HG03439 (cell line): ENCODE results near the gene KLK2.

Source experiments
- ATAC-seq: cut with Tn5 transposase; IDR thresholded peaks from one replicate; pipeline ENCODE4 v1.9.1; 2021; ENCODE audit warnings: mild to moderate bottlenecking, moderate library complexity; ENCODE audit not compliant: unreplicated experiment

Gene KLK2

DNA sequence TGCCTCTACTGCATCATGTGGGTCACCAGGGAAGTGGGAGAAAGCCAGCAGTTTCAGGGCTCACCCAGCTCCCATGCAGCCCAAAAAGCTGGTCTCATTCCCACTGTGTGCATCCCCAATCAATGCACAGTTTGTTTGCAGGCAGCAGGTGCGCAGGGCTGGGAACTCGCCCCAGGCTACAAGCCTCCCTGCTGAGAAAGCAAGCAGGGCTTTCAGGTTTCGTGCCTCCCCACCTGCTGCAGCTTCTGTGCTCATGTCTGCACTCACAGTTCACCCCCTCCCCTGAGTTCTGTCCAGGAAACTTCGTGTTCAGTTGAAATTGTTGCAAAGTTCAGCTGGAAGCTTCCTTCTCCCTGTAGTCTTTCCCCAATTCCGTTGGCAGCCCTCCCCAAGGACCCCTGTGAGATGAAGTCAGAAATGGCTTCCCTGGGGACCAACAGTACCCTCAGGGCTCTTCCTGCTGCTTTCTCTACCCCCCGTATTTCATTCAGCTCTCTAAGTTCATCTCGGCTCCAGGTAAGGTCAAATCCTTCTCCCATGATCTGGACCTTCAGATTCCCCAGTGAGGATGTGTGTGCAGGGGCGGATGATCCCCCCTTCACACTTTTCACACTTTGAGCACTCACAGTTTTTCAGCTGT is 28.8 kb upstream of the KLK2 start:
- ATAC-seq = no peak

DNA sequence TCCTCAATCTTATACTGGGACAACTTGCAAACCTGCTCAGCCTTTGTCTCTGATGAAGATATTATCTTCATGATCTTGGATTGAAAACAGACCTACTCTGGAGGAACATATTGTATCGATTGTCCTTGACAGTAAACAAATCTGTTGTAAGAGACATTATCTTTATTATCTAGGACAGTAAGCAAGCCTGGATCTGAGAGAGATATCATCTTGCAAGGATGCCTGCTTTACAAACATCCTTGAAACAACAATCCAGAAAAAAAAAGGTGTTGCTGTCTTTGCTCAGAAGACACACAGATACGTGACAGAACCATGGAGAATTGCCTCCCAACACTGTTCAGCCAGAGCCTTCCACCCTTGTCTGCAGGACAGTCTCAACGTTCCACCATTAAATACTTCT is 22.5 kb upstream of the KLK2 start:
- ATAC-seq = no peak

DNA sequence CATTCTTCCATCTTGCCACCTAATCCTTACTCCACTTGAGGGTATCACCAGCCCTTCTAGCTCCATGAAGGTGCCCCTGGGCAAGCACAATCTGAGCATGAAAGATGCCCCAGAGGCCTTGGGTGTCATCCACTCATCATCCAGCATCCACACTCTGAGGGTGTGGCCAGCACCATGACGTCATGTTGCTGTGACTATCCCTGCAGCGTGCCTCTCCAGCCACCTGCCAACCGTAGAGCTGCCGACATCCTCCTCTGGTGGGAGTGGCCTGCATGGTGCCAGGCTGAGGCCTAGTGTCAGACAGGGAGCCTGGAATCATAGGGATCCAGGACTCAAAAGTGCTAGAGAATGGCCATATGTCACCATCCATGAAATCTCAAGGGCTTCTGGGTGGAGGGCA is 21.6 kb upstream of the KLK2 start:
- no peak for ATAC-seq

DNA sequence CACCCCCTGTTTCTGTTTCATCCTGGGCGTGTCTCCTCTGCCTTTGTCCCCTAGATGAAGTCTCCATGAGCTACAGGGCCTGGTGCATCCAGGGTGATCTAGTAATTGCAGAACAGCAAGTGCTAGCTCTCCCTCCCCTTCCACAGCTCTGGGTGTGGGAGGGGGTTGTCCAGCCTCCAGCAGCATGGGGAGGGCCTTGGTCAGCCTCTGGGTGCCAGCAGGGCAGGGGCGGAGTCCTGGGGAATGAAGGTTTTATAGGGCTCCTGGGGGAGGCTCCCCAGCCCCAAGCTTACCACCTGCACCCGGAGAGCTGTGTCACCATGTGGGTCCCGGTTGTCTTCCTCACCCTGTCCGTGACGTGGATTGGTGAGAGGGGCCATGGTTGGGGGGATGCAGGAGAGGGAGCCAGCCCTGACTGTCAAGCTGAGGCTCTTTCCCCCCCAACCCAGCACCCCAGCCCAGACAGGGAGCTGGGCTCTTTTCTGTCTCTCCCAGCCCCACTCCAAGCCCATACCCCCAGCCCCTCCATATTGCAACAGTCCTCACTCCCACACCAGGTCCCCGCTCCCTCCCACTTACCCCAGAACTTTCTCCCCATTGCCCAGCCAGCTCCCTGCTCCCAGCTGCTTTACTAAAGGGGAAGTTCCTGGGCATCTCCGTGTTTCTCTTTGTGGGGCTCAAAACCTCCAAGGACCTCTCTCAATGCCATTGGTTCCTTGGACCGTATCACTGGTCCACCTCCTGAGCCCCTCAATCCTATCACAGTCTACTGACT is 18.4 kb upstream of the KLK2 start, which contains the start of gene KLK3:
Gene KLK3, plus strand, starts transcription at position 280 of the 775 bp plus-strand sequence. Its CDS starts 41 bp downstream, at position 321.
- ATAC-seq = no peak

DNA sequence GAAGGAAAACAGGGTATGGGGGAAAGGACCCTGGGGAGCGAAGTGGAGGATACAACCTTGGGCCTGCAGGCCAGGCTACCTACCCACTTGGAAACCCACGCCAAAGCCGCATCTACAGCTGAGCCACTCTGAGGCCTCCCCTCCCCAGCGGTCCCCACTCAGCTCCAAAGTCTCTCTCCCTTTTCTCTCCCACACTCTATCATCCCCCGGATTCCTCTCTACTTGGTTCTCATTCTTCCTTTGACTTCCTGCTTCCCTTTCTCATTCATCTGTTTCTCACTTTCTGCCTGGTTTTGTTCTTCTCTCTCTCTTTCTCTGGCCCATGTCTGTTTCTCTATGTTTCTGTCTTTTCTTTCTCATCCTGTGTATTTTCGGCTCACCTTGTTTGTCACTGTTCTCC is 15.9 kb upstream of the KLK2 start:
- no peak for ATAC-seq

DNA sequence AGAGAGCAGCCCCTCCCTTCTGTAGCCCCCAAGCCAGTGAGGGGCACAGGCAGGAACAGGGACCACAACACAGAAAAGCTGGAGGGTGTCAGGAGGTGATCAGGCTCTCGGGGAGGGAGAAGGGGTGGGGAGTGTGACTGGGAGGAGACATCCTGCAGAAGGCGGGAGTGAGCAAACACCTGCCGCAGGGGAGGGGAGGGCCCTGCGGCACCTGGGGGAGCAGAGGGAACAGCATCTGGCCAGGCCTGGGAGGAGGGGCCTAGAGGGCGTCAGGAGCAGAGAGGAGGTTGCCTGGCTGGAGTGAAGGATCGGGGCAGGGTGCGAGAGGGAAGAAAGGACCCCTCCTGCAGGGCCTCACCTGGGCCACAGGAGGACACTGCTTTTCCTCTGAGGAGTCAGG is 14.4 kb upstream of the KLK2 start:
- ATAC-seq = no peak

DNA sequence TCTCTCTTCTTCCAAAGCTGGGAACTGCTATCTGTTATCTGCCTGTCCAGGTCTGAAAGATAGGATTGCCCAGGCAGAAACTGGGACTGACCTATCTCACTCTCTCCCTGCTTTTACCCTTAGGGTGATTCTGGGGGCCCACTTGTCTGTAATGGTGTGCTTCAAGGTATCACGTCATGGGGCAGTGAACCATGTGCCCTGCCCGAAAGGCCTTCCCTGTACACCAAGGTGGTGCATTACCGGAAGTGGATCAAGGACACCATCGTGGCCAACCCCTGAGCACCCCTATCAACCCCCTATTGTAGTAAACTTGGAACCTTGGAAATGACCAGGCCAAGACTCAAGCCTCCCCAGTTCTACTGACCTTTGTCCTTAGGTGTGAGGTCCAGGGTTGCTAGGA is 13.4 kb upstream of the KLK2 start:
- no peak for ATAC-seq

DNA sequence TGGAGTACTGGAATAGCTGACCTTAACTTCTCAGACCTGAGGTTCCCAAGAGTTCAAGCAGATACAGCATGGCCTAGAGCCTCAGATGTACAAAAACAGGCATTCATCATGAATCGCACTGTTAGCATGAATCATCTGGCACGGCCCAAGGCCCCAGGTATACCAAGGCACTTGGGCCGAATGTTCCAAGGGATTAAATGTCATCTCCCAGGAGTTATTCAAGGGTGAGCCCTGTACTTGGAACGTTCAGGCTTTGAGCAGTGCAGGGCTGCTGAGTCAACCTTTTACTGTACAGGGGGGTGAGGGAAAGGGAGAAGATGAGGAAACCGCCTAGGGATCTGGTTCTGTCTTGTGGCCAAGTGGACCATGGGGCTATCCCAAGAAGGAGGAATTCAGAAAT is 12.2 kb upstream of the KLK2 start:
- no peak for ATAC-seq

DNA sequence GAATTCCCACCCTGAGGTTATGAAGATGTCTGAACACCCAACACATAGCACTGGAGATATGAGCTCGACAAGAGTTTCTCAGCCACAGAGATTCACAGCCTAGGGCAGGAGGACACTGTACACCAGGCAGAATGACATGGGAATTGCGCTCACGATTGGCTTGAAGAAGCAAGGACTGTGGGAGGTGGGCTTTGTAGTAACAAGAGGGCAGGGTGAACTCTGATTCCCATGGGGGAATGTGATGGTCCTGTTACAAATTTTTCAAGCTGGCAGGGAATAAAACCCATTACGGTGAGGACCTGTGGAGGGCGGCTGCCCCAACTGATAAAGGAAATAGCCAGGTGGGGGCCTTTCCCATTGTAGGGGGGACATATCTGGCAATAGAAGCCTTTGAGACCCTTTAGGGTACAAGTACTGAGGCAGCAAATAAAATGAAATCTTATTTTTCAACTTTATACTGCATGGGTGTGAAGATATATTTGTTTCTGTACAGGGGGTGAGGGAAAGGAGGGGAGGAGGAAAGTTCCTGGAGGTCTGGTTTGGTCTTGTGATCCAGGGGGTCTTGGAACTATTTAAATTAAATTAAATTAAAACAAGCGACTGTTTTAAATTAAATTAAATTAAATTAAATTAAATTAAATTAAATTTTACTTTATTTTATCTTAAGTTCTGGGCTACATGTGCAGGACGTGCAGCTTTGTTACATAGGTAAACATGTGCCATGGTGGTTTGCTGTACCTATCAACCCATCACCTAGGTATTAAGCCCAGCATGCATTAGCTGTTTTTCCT is 11.5 kb upstream of the KLK2 start:
- no peak for ATAC-seq

DNA sequence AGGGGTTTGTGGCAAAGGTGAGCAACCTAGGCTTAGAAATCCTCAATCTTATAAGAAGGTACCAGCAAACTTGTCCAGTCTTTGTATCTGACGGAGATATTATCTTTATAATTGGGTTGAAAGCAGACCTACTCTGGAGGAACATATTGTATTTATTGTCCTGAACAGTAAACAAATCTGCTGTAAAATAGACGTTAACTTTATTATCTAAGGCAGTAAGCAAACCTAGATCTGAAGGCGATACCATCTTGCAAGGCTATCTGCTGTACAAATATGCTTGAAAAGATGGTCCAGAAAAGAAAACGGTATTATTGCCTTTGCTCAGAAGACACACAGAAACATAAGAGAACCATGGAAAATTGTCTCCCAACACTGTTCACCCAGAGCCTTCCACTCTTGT is 3.8 kb upstream of the KLK2 start:
- ATAC-seq = no peak

DNA sequence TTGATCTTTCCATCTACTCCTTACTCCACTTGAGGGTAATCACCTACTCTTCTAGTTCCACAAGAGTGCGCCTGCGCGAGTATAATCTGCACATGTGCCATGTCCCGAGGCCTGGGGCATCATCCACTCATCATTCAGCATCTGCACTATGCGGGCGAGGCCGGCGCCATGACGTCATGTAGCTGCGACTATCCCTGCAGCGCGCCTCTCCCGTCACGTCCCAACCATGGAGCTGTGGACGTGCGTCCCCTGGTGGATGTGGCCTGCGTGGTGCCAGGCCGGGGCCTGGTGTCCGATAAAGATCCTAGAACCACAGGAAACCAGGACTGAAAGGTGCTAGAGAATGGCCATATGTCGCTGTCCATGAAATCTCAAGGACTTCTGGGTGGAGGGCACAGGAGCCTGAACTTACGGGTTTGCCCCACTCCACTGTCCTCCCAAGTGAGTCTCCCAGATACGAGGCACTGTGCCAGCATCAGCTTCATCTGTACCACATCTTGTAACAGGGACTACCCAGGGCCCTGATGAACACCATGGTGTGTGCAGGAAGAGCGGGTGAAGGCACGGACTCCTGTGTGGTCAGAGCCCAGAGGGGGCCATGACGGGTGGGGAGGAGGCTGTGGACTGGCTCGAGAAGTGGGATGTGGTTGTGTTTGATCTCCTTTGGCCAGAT is 2.7 kb upstream of the KLK2 start:
- ATAC-seq = no peak

DNA sequence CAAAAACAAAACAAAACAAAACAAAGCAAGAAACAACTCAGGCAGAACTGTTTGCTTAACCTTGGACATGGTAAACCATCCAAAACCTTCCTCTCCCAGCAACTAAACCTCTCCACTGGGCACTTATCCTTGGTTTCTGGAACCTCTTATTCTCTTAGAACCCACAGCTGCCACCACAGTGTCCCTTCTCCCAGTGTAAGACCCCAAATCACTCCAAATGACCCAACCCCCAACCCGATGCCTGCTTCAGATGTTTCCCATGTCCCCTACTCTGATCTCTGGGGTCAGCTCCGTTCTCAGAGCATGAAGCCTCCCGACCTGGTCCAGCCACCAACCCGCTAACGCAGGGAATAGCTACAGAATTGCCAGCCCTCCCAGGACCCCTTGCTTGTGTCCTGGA is 972 bp downstream of the KLK2 start:
- no peak for ATAC-seq

DNA sequence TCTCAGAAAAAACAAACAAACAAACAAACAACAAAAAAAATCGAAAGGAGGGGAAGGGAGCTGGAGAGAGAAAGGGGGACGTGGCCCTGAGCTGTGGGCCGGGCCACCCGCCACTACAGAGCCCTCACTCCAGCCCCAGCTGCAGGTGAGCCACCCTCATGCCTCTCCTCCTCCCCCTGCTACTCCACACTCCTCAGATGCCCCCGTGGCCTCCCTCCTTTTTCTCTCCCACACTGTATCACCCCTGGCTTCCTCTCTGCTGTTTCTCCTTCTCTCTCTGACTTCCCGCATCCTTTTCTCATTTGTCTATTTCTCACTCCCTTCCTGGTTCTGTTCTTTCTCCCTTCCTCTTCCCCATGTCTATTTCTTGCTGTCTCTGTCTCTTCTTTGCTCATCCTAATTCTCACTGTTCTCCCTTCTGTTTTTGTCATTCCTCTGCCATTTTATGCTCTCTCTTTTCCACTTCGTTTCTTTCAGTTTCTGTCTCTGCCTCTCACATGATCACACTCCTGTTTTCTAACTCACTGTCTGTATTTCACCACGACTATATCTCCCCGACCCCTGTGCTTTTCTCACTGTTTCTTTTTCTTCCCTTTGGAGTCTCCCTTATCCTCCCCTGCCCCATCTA is 2.7 kb downstream of the KLK2 start:
- ATAC-seq = no peak

DNA sequence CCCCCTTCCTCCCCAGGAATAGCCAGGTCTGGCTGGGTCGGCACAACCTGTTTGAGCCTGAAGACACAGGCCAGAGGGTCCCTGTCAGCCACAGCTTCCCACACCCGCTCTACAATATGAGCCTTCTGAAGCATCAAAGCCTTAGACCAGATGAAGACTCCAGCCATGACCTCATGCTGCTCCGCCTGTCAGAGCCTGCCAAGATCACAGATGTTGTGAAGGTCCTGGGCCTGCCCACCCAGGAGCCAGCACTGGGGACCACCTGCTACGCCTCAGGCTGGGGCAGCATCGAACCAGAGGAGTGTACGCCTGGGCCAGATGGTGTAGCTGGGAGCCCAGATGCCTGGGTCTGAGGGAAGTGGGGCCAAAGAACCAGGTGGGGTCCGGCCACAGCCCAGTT is 3.2 kb downstream of the KLK2 start:
- ATAC-seq = no peak

DNA sequence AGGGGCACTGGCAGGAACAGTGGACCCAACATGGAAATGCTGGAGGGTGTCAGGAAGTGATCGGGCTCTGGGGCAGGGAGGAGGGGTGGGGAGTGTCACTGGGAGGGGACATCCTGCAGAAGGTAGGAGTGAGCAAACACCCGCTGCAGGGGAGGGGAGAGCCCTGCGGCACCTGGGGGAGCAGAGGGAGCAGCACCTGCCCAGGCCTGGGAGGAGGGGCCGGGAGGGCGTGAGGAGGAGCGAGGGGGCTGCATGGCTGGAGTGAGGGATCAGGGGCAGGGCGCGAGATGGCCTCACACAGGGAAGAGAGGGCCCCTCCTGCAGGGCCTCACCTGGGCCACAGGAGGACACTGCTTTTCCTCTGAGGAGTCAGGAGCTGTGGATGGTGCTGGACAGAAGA is 4.1 kb downstream of the KLK2 start:
- no peak for ATAC-seq

DNA sequence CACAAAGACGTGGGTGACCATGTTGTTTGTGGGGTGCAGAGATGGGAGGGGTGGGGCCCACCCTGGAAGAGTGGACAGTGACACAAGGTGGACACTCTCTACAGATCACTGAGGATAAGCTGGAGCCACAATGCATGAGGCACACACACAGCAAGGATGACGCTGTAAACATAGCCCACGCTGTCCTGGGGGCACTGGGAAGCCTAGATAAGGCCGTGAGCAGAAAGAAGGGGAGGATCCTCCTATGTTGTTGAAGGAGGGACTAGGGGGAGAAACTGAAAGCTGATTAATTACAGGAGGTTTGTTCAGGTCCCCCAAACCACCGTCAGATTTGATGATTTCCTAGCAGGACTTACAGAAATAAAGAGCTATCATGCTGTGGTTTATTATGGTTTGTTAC is 5.6 kb downstream of the KLK2 start:
- ATAC-seq = no peak

DNA sequence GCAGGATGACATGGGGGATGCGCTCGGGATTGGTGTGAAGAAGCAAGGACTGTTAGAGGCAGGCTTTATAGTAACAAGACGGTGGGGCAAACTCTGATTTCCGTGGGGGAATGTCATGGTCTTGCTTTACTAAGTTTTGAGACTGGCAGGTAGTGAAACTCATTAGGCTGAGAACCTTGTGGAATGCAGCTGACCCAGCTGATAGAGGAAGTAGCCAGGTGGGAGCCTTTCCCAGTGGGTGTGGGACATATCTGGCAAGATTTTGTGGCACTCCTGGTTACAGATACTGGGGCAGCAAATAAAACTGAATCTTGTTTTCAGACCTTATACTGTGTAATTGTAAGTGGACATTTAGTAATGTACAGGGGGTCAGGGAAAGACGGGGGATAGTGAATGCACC is 7.0 kb downstream of the KLK2 start:
- ATAC-seq = no peak

DNA sequence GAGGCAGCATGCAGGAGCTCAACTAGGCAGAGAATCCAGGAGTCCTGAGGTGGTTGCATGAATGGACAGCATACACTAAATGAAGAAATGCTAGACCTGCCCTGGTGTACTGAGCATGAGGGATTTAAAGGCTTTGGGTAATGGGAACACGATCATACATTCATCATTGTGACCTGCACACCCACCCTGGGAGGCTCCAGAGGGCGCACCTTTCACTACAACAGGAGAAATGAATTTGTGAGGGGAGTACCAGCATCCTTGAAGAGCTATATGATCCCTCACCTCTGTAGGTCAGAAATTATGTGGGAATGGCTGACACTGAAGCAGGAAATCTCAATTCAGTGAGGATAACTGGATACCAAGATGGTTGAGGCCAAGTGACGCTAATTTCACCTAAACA is 8.9 kb downstream of the KLK2 start:
- ATAC-seq = no peak

DNA sequence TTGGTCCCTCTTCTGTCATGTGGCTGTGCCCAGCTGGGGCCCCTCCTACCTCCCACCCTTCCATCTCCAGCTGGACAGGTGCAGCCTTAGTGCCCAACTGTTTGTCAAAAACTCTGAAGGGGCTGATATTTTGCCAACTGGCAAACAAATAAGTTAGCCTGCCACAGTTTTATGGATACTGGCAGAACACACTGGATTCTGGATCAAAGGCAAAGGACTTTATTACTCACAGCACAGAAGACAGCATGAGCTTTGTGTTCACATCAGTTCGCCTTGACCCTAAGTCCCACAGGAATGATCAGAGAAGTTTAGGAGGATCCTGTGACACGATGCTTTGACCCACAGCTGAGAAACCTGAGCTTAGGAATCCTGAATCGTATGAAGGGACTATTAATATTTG is 16.4 kb downstream of the KLK2 start:
- no peak for ATAC-seq

DNA sequence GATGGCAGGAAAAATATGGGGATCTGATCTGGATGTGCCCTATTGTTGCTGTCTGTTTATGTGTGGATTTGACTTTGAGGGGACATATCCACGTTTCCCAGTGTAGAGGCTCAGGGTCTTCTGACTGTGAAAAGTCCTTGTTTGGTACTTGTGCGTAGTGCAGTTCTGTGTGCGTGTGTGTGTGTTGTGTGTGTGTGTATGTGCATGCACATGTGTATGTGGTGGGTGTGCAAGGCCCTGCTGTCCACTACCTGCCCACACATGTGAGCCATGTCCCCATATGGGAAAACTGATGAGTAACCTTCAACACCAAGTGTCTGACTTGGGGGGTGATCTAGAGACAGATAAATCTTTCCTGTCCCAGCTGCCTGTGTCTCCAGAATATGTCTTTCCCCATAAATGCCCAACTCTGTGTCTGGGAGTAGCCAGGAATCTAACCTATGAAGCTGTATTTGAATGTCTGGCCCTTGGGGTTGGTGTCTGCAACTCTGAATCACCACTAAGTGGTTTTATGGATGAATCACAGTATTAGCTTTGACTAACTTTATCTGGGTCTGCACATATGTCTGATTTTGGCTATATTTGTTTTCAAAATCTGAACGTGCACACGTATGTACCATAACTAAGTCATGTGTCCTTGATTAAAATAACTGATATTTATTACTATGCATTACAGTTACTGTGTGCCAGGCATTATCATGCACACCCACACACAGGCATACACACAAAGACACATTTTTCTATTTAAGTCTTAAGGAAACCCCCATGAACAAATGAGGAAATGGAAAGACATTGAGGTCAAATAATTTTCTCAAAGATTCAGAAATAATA is 17.4 kb downstream of the KLK2 start:
- ATAC-seq = no peak
